Heart left ventricle (tissue), 16 donors: ENCODE measurements around the gene NAIP. TPM values are rescaled to one million over a fixed set of nuclear protein-coding genes. Genes with fewer than 3 reads are reported as not detected.
A peak's percentile ranks its signal among the peaks of the same experiment; 100 is the strongest.
"Not testable (repeated sequence)": the region's sequence is repeated elsewhere in the genome, so short reads cannot be mapped to it uniquely, and the experiment has no call there.

Source experiments
- ATAC-seq, 4 donors: fragments of 200-7000 bp; cut with Tn5 transposase; one replicate each; pipeline ENCODE4 v1.9.1; 2020 to 2022; ENCODE audit warnings: moderate library complexity in 4 of 4, mild to moderate bottlenecking in 3 of 4, moderate number of reproducible peaks in 1 of 4
- DNase-seq, 5 donors: peaks; one replicate each; pipeline ENCODE4 v3.0.0-alpha.2; 2020
- H3K27ac ChIP-seq, 12 donors: fragments of 200-600 bp; sonication (generic) in 4 of 12; one replicate each; pipeline versions ENCODE4 v1.5.0 to v1.8.0; 2016 to 2022; ENCODE audit warnings: mild to moderate bottlenecking in 2 of 12
- H3K27me3 ChIP-seq, 9 donors: fragments of 200-600 bp; sonication (generic) in 2 of 9; one replicate each; pipeline versions ENCODE4 v1.5.1 to v1.8.0; 2016 to 2022; ENCODE audit warnings: mild to moderate bottlenecking in 3 of 9
- H3K36me3 ChIP-seq, 9 donors: fragments of 200-600 bp; sonication (generic) in 2 of 9; one replicate each; pipeline versions ENCODE4 v1.5.0 to v1.8.0; 2018 to 2022; ENCODE audit warnings: mild to moderate bottlenecking in 2 of 9
- H3K4me1 ChIP-seq, 12 donors: fragments of 200-600 bp; sonication (generic) in 4 of 12; one replicate each; pipeline versions ENCODE4 v1.5.0 to v1.8.0; 2016 to 2022; ENCODE audit warnings: mild to moderate bottlenecking in 3 of 12
- H3K4me3 ChIP-seq, 12 donors: fragments of 200-600 bp; sonication (generic) in 4 of 12; one replicate each; pipeline versions ENCODE4 v1.5.0 to v1.8.0; 2017 to 2022; ENCODE audit warnings: mild to moderate bottlenecking in 9 of 12, moderate library complexity in 4 of 12
- H3K9me3 ChIP-seq, 12 donors: fragments of 200-600 bp; sonication (generic) in 4 of 12; one replicate each; pipeline versions ENCODE4 v1.5.0 to v1.8.0; 2016 to 2022; ENCODE audit warnings: mild to moderate bottlenecking in 1 of 12
- WGBS, 4 donors: extraction: QIAGEN DNeasy Blood & Tissue Kit in 2 of 4; methylation state at CpG; one replicate each; pipeline versions ENCODE4 v1.1.5 to v1.1.7; 2013 to 2018; 5-methylcytosine and 5-hydroxymethylcytosine counted together
- intact Hi-C, 10 donors: fragments of 100-400 bp; cut with DNase I; formaldehyde crosslinking; loops; one replicate each; pipeline versions ENCODE4 v1.11.1 to v1.14.2; 2022
- polyA plus RNA-seq, 2 donors: library from polyadenylated mRNA; stranded (reverse); fragments of 200-250 nt; gene quantifications; one replicate each; pipeline ENCODE4 v1.2.3, GENCODE V29; 2013
- total RNA-seq, 9 donors: library from RNA; depleted of rRNA in 2 of 9; stranded (reverse); fragments of >200 nt in 2 of 9; fragmentation: NEBNext Ultra II Directional in 3 of 9; extraction: Animal tissue kit (Norgen Biotek cat#: 25700) in 3 of 9; gene quantifications; one replicate each; pipeline versions ENCODE4 v1.1.0 to v1.2.4, GENCODE V29; 2016 to 2023
- donor health status: ischemic (EF 13 %, LVEDD 7.1; RV severe dilation, severe dysfunction).
- donor health status: healthy with polysubstance abuse.
- donor health status: DM: no; HTN: yes; CAD: no.
- donor health status: DM: no; HTN: no; CAD: no.
- donor health status: ischemic (EF 25% LVEDD 6.9; RV normal size, moderate dysfunction).
- donor health status: ischemic (EF 25% LVEDD 5.7; RV mildly dilated, moderate dysfunction).
- donor health status: healthy.
- donor health status: DM: yes; HTN: yes; CAD: no.
- donor health status: ischemic (EF 35%, LVEDD 5.7; RV mildly dilated, moderate dysfunction).
- donor health status: nonischemic (EF 11% LVEDD 7.7; RV severe dilation, severe dysfunction).
- donor health status: DM: yes; HTN: yes; CAD: no.
- donor health status: PGD.
- donor health status: ischemic (EF 29% LVEDD 5.4; RV normal size, mild dysfunction).
- donor health status: nonischemic (EF 23%, LVEDD 6.1; RV moderate dilation, normal function).

The NAIP gene
- total and polyA plus RNA-seq, 11 donors, result 1.8 to 60.7 (median 4.9) TPM

DNA sequence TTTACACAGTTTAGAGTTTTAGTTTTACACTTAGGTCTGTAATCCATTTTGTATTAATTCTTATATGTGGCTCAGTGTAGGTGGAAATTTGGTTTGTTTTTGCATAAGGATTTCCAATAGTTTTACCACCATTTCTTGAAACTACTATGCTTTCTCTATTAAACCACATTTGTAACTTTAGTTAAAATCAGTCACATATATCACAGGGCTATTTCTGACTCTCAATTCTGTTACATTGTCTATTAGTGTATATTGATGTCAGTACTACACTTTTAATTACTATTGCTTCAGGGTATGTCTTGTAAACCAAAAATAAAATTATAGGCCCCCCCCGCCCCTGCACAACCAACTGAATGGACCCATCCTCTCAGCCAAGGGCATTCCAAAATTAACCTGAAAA lies 92.6 kb downstream of the NAIP start:
- intact Hi-C loops, ATAC-seq, H3K27ac ChIP-seq, H3K9me3 ChIP-seq, DNase-seq, H3K27me3 ChIP-seq, H3K4me1 ChIP-seq, H3K36me3 ChIP-seq, H3K4me3 ChIP-seq: not testable (repeated sequence)
- no CpG with 5 or more reads among the region's 1 CpG for WGBS, 4 donors

DNA sequence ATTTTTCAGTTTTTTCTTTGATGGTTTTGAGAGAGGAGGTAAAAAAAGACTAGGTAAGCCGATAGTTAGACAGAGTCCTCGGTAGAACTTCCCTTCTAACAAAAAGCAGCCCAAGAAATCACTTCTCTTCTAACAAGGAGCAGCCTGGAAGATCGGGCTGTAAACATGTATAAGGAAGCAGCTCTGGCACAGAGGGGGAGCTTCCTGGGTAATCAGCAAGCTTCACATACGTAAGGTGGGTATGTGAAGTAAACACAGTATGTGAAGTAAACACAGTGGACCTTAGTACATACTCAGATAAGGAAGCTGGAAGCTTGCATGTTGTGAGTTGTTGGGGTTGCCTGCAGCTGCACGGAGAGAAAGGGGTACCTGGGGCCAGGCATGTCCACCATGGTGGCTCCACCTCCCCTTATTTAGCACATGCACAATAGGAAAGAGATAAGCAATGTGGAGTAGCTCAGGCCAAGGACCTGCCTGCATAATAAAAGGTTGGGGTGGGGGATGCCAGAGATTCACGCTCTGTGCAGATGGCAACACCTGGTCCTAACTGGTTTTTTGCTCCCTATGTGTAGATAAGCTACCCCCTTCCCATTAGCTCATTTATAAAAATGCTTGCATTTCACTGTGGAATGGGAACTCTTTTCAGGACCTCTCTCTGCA lies 93.3 kb downstream of the NAIP start:
- H3K4me1 ChIP-seq, DNase-seq, H3K27ac ChIP-seq, H3K4me3 ChIP-seq, H3K9me3 ChIP-seq, intact Hi-C loops, H3K36me3 ChIP-seq, H3K27me3 ChIP-seq: not testable (repeated sequence)
- peak in 3 of 4 donors; percentile 30 to 63 (median 42) for ATAC-seq
- WGBS, 4 donors, result no CpG with 5 or more reads among the region's 6 CpGs

DNA sequence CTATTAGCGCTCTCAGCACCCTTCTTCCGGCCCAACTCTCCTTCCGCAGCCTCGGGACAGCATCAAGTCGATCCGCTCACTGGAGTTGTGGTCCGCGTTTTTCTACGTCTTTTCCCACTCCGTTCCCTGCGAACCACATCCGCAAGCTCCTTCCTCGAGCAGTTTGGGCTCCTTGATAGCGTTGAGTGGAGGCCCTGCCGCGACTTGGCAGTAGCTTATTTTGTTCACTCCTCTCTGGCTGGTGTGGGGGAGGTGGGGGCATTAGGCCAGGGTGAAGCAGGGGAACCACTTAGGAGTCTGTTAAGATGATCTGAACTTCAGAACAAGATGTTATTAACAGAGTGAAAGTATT lies 100.0 kb downstream of the NAIP start:
- H3K27ac ChIP-seq, H3K36me3 ChIP-seq, H3K27me3 ChIP-seq, H3K4me1 ChIP-seq, DNase-seq, H3K9me3 ChIP-seq, intact Hi-C loops, H3K4me3 ChIP-seq: not testable (repeated sequence)
- WGBS, 4 donors, result no CpG with 5 or more reads among the region's 16 CpGs
- peak; percentile 29 to 59 (median 50) for ATAC-seq

Other genes starting within 250 kb of the NAIP start
- gene SERF1A, start 124.7 kb downstream of the NAIP start, total RNA-seq, result 10 to 100 TPM in 1 of 9 donors, 1 to 10 TPM in 8; 2.1 to 13.1 (median 5.1) TPM
- 1 to 10 TPM; 2.4 to 6.3 TPM for gene SERF1A, start 124.7 kb downstream of the NAIP start, polyA plus RNA-seq
- 10 to 100 TPM in 7 of 9 donors, 1 to 10 TPM in 2; 9.4 to 23.1 (median 15.1) TPM for gene SMN1, start 100.3 kb downstream of the NAIP start, total RNA-seq
- gene SMN1, start 100.3 kb downstream of the NAIP start, polyA plus RNA-seq, result 10 to 100 TPM; 24.5 to 28.9 TPM
- gene GTF2H2, start 42.3 kb upstream of the NAIP start, total RNA-seq, result 10 to 100 TPM in 2 of 9 donors, 1 to 10 TPM in 7; 5.5 to 13.4 (median 8.8) TPM
- gene GTF2H2, start 42.3 kb upstream of the NAIP start, polyA plus RNA-seq, result 10 to 100 TPM in 1 of 2 donors, 1 to 10 TPM in 1; 5.0 to 16.1 TPM